ENCODE measurements around the gene ELL3. TPM values are rescaled to one million over a fixed set of nuclear protein-coding genes. Genes with fewer than 3 reads are reported as not detected.

The ELL3 gene

GRCh38 chr15:43723151-43723550 lies 53.6 kb downstream of the ELL3 start:
- no CpG with 5 or more reads among the region's 4 CpGs for WGBS, 2 donors (ENCODE audit: extremely low coverage in 2 of 2, insufficient read length in 2 of 2, insufficient replicate concordance in 1 of 2)
- H3K4me2 ChIP-seq (ENCODE audit: insufficient read depth, low read length, poor library complexity, severe bottlenecking), result no peak overlapping the region
- no peak overlapping the region for H3K4me3 ChIP-seq (ENCODE audit: low read length in 2 of 2)
- H3K4me1 ChIP-seq (ENCODE audit: control insufficient read depth in 2 of 2, insufficient read depth in 1 of 2, low read depth in 1 of 2, low read length in 2 of 2), result no peaks in the 10 kb centered on the region
- H4K8ac ChIP-seq (ENCODE audit: low read depth, low read length), result no peak overlapping the region
- no peak for DNase-seq (ENCODE audit: low spot score)
- no peak overlapping the region for H2BK5ac ChIP-seq (ENCODE audit: low read length)
- no peak overlapping the region for H4K91ac ChIP-seq (ENCODE audit: low read depth, low read length, poor library complexity)
- no peak overlapping the region for H3K9ac ChIP-seq (ENCODE audit: low read depth, low read length, poor library complexity)
- H3K36me3 ChIP-seq (replicated peaks in 1 of 2; ENCODE audit: control insufficient read depth in 2 of 2, insufficient read depth in 2 of 2, low read length in 2 of 2), result no peaks in the 10 kb centered on the region
- no peak overlapping the region for H2BK15ac ChIP-seq (ENCODE audit: low read length)
- no peaks in the 10 kb centered on the region for H3K9me3 ChIP-seq (replicated peaks in 1 of 2; ENCODE audit: control insufficient read depth in 2 of 2, insufficient read depth in 1 of 2, low read depth in 1 of 2, low read length in 2 of 2)
- H3K27ac ChIP-seq (replicated peaks; ENCODE audit: low read length), result no peak overlapping the region
- H3K4ac ChIP-seq (ENCODE audit: low read length), result no peak overlapping the region
- H3K23ac ChIP-seq (ENCODE audit: low read depth, low read length, poor library complexity), result no peak overlapping the region
- peaks cover 0 to 4% (median 0%) of the 10 kb centered on the region in 3 experiments for H3K27me3 ChIP-seq (ENCODE audit: control insufficient read depth in 3 of 3, insufficient read depth in 3 of 3, low read depth in 1 of 3, low read length in 3 of 3)
- H2AK5ac ChIP-seq (ENCODE audit: low read depth, low read length), result no peak overlapping the region
- no peak overlapping the region for H2BK12ac ChIP-seq (ENCODE audit: low read length)
- no peak overlapping the region for H3K18ac ChIP-seq (ENCODE audit: low read length)
- no peak overlapping the region for H2AFZ ChIP-seq (ENCODE audit: low read length)
- no peak overlapping the region for H3K14ac ChIP-seq (ENCODE audit: low read length)
- no peaks in the 10 kb centered on the region for H3K79me1 ChIP-seq (ENCODE audit: low read depth, low read length)
- H2BK120ac ChIP-seq (ENCODE audit: low read depth, low read length), result no peak overlapping the region

Small RNA genes within 50 kb of the gene (small RNA-seq; reads per million reads assigned to genes)
- gene MIR1282 (ENCODE audit: insufficient read depth) (not detected), gene RNU6-354P (ENCODE audit: insufficient read depth) (not detected)

Data from neuronal stem cell (in vitro differentiated cells).